ENCODE data around the gene CNTNAP5.

Gene CNTNAP5

GRCh38 chr2:124162256-124162655, 137.2 kb downstream of the CNTNAP5 start:
- DNase-seq: no peak

GRCh38 chr2:124163840-124164239, 138.8 kb downstream of the CNTNAP5 start:
- DNase-seq: no peak

- no peak for DNase-seq
These were observed 140.6 kb downstream of the CNTNAP5 start for GRCh38 chr2:124165698-124166097.

GRCh38 chr2:124171472-124172063, 146.5 kb downstream of the CNTNAP5 start:
- DNase-seq: no peak

GRCh38 chr2:124178719-124179118, 153.6 kb downstream of the CNTNAP5 start:
- no peak for DNase-seq

GRCh38 chr2:124180635-124181034, 155.5 kb downstream of the CNTNAP5 start:
- DNase-seq: no peak

GRCh38 chr2:124186801-124187200, 161.7 kb downstream of the CNTNAP5 start:
- DNase-seq: no peak

- no peak for DNase-seq
These were observed 162.9 kb downstream of the CNTNAP5 start for GRCh38 chr2:124187948-124188347.

GRCh38 chr2:124193706-124194105, 168.6 kb downstream of the CNTNAP5 start:
- no peak for DNase-seq

- DNase-seq: no peak
These were observed 176.6 kb downstream of the CNTNAP5 start for GRCh38 chr2:124201713-124202112.

- no peak for DNase-seq
These were observed 184.4 kb downstream of the CNTNAP5 start for GRCh38 chr2:124209441-124209840.

- DNase-seq: no peak
These were observed 186.4 kb downstream of the CNTNAP5 start for GRCh38 chr2:124211461-124211860.

GRCh38 chr2:124213977-124214587, 189.0 kb downstream of the CNTNAP5 start:
- DNase-seq: no peak

GRCh38 chr2:124246170-124246569, 221.1 kb downstream of the CNTNAP5 start:
- DNase-seq: no peak

- DNase-seq: no peak
These were observed 223.3 kb downstream of the CNTNAP5 start for GRCh38 chr2:124248386-124248785.

GRCh38 chr2:124250433-124250832, 225.3 kb downstream of the CNTNAP5 start:
- no peak for DNase-seq

GRCh38 chr2:124254621-124255020, 229.5 kb downstream of the CNTNAP5 start:
- DNase-seq: no peak

- no peak for DNase-seq
These were observed 232.0 kb downstream of the CNTNAP5 start for GRCh38 chr2:124257120-124257519.

GRCh38 chr2:124258140-124258880, 233.2 kb downstream of the CNTNAP5 start:
- no peak for DNase-seq

- no peak for DNase-seq
These were observed 236.4 kb downstream of the CNTNAP5 start for GRCh38 chr2:124261456-124261855.

- no peak for DNase-seq
These were observed 239.5 kb downstream of the CNTNAP5 start for GRCh38 chr2:124264551-124265091.

GRCh38 chr2:124267794-124268193, 242.7 kb downstream of the CNTNAP5 start:
- no peak for DNase-seq

- DNase-seq: no peak
These were observed 244.3 kb downstream of the CNTNAP5 start for GRCh38 chr2:124269348-124269747.

- DNase-seq: no peak
These were observed 247.3 kb downstream of the CNTNAP5 start for GRCh38 chr2:124272261-124272841.

Data from left hindlimb (tissue), 1 donor.